HAP-1 (cell line): ENCODE results near the gene CRTC3.
"Not testable (repeated sequence)": the region's sequence is repeated elsewhere in the genome, so short reads cannot be mapped to it uniquely, and the experiment has no call there.

Experiments
- DNase-seq, 2 experiments: peaks; one replicate each; pipeline ENCODE4 v3.0.0-alpha.2; 2016 to 2020; ENCODE audit warnings: low spot score in 2 of 2
- H3K27me3 ChIP-seq: fragments of 250-450 bp; sonication (Bioruptor Pico); 2 replicates; pipeline ENCODE4 v1.5.1; 2020; ENCODE audit warnings: low read depth, mild to moderate bottlenecking, moderate library complexity
- H3K36me3 ChIP-seq: fragments of 250-450 bp; sonication (Bioruptor Pico); replicated peaks from 2 replicates; pipeline ENCODE4 v1.5.1; 2020; ENCODE audit warnings: mild to moderate bottlenecking
- H3K4me1 ChIP-seq: fragments of 250-450 bp; sonication (Bioruptor Pico); 2 replicates; pipeline ENCODE4 v1.5.1; 2020; ENCODE audit warnings: mild to moderate bottlenecking
- H3K4me3 ChIP-seq: fragments of 250-450 bp; sonication (Bioruptor Pico); 2 replicates; pipeline ENCODE4 v1.5.1; 2020; ENCODE audit warnings: mild to moderate bottlenecking, moderate library complexity
- H3K9me3 ChIP-seq: fragments of 250-450 bp; sonication (Bioruptor Pico); 2 replicates; pipeline ENCODE4 v1.5.1; 2020; ENCODE audit warnings: mild to moderate bottlenecking, moderate library complexity
- in situ Hi-C: fragments of 300-500 bp; cut with MboI; formaldehyde crosslinking; loops from 3 replicates; pipeline ENCODE4 v1.14.3; 2020; ENCODE audit warnings: low sequenced_read_pairs, inconsistent platforms, mixed read lengths

Gene CRTC3

DNA sequence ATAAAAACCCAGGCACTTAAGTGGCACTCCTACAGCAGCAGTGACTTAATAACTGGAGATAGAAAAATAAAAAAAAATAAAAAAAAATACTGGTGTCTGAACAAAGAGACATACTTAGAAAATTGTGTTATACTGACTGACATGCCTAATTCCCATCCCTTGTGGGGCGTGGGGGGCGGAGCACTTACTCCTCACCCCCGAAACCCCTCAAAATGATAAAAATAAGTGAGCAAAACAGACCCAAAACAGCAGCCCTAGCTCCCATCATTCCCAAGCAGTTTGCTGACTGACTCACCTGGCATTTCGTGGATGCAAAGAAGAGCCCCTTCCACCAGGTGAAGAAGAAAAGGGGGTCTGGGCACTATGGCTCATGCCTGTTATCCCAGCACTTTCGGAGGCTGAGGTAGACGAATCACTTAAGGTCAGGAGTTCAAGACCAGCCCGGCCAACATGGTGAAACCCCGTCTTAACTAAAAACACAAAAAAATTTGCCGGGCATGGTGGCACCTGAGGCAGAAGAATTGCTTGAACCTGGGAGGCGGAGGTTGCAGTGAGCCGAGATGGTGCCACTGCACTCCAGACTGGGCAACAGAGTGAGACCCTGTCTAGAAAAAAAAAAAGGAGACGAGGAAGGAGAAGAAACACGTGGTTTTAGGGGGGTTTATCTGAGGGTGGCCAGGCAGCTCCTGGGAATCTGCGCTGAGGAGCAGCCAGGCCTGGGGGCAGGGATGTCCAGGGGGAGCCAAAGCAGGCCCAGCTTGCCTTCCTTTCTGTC, 136.6 kb downstream of the CRTC3 start:
- no peaks in the 10 kb centered on the region for H3K27me3 ChIP-seq
- H3K4me1 ChIP-seq, result peaks cover 10% of the 10 kb centered on the region
- no peak overlapping the region; the same call in 1 of the 2 replicates for H3K4me3 ChIP-seq
- in situ Hi-C loops, result no loop called here
- H3K9me3 ChIP-seq, result no peaks in the 10 kb centered on the region
- no peaks in the 10 kb centered on the region for H3K36me3 ChIP-seq
- DNase-seq, result no peak

DNA sequence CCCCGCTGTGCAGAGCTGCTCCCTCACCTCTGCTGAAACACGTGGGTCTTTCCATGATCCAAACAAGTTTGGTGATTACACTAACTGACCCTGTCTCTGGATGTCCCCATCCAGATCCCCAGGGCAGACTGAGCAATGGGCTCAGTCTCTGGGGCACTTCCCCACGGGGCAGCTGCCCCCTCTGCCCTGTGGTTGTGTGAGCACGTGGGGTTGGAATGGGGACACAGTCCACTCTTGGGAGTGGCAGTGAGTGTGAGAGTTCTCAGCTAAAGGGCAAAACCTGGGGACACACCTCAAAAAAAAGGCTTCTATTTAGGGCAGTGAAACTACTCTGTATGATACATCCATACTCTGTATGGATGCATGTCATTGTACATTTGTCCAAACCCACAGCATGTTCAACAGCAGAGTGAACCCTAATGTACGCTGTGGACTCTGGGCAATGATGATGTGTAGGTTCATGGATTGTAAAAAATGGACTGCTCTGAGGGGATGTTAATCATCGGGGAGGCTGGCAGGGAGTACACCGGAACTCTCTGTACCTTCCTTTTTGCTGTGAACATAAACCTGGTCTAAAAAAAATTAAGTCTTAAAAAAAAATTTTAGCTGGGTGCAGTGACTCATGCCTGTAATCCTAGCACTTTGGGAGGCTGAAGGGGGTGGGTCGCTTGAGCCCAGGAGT, 137.5 kb downstream of the CRTC3 start:
- H3K4me3 ChIP-seq, result no peak overlapping the region
- H3K36me3 ChIP-seq, result no peaks in the 10 kb centered on the region
- H3K4me1 ChIP-seq, result peaks cover 10% of the 10 kb centered on the region
- in situ Hi-C loops, result no loop called here
- H3K27me3 ChIP-seq, result no peaks in the 10 kb centered on the region
- no peak for DNase-seq
- no peaks in the 10 kb centered on the region for H3K9me3 ChIP-seq

DNA sequence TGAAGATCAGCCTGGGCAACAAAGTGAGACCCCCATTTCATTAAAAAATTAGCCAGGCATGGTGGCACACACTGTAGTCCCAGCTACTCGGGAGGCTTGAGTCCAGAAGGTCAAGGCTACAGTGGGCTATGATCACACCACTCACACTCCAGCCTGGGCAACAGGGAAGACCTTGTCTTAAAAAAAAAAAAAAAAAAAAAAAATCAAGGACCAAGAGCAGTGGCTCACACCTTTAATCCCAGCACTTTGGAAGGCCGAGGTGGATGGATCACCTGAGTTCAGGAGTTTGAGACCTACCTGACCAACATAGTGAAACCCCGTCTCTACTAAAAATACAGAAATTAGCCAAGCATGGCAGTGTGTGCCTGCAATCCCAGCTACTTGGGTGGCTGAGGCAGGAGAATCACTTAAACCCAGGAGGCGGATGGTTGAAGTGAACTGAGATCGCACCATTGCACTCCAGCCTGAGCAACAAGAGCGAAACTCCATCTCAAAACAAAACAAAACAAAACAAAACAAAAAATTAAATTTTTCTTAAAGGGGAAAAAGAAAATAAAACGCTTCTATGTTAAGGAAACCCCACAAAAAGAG, 138.1 kb downstream of the CRTC3 start:
- in situ Hi-C loops, H3K27me3 ChIP-seq, DNase-seq, H3K9me3 ChIP-seq, H3K4me1 ChIP-seq, H3K36me3 ChIP-seq, H3K4me3 ChIP-seq: not testable (repeated sequence)

DNA sequence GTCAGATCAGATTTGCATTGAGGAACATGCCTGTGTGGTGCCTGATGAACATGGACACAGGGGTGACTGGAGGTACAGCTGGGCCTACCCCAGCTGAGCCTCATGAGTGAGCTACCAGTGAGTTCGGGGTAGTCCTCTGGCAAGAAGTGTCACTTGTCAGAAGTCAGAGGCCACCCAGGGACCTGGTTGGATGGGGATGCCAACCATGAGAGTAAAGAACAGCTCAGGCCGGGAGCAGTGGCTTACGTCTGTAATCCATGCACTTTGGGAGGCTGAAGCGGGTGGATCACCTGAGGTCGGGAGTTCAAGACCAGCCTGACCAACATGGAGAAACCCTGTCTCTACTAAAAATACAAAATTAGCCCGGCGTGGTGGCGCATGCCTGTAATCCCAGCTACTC, 140.9 kb downstream of the CRTC3 start:
- H3K27me3 ChIP-seq, DNase-seq, in situ Hi-C loops, H3K36me3 ChIP-seq, H3K9me3 ChIP-seq, H3K4me1 ChIP-seq, H3K4me3 ChIP-seq: not testable (repeated sequence)

DNA sequence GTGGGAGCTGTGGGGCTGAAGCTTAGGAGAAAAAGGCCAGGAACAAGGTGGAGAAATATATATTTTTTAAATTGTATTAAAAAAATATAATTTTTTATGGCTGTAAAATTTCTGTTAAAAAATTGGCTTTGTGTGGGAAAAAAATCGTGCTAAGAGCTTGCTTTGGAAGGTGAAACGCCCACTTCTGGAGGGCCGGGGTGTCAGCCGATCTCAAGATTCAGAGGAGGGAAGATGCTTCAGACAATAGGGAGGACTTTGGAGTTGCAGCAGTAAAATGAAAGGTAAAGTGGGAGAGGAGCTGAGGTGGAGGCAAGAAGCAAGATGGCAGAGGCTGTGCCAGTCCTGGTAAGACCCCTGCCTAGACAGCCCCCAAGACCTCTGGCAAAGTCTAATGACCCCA, 141.5 kb downstream of the CRTC3 start:
- Histone ChIP-seq H3K9me3 (no peaks in the 10 kb centered on the region), H3K36me3 (no peaks in the 10 kb centered on the region), H3K27me3 (0 out of 2 replicates have a peak, but pooled peaks cover 2% of the 10 kb centered on the region), H3K4me3 (no peak overlapping the region), H3K4me1 (no peaks in the 10 kb centered on the region)
- in situ Hi-C loops, result no loop called here
- DNase-seq, result no peak

DNA sequence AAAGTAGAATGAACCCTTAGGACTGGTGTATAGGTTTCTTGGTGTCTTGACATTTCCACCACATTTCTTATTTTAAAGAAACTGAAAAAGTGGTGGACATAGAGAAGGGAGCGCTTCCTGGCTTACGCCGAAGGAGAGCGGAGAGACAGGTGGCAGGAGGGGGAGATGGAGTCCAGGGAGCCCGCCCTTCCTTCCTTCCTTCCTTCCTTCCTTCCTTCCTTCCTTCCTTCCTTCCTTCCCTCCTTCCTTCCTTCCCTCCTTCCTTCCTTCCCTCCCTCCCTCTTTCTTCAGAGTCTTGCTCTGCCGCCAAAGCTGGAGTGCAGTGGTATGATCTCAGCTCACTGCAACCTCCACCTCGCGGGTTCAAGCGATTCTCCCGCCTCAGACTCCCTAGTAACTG, 143.6 kb downstream of the CRTC3 start:
- H3K9me3 ChIP-seq, H3K27me3 ChIP-seq, H3K4me1 ChIP-seq, in situ Hi-C loops, DNase-seq, H3K4me3 ChIP-seq, H3K36me3 ChIP-seq: not testable (repeated sequence)

DNA sequence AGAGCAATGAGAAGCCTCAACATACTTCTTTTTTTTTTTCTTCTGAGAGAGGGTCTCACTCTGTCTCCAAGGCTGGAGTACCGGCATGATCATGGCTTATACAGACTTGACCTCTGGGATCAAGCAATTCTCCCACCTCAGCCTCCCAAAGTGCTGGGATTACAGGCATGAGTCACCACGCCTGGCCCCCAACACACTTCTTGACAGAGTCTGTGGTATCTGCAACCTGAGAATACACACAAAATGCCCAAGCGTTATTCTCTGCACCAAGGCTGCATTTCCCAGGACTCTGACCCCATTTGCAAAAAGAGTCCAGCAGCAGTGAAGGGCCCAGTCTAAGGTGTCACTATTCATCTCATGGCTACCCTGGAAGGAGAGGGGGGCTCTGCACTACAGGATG, 144.8 kb downstream of the CRTC3 start:
- DNase-seq, result no peak
- H3K36me3 ChIP-seq, result no peaks in the 10 kb centered on the region
- in situ Hi-C loops, result no loop called here

DNA sequence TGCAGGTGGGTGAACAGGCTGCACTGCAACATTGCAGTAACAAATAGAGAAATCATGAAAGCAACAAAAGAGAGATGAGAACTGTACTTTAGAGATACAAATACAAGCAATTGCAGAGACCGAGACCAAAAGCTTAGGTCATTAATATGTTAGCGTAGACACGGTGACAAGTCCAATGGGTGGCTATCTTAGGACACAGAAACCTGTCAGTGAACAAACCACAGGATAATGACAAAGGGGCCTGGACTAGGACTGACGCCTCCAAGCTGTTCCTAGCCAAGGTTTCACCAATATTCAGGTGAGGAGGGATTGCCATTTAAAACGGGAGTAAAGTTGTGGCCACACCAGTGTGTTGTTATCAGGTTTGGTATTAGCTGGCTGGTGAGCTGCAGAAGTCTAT, 145.7 kb downstream of the CRTC3 start:
- Histone ChIP-seq H3K4me3 (no peak overlapping the region), H3K9me3 (no peaks in the 10 kb centered on the region), H3K4me1 (no peaks in the 10 kb centered on the region), H3K36me3 (no peaks in the 10 kb centered on the region), H3K27me3 (0 out of 2 replicates have a peak, but pooled peaks cover 2% of the 10 kb centered on the region)
- in situ Hi-C loops, result no loop called here
- DNase-seq, result no peak

More for the DNA sequence above, 144.8 kb downstream of the CRTC3 start:
- Histone ChIP-seq H3K4me1 (no peaks in the 10 kb centered on the region), H3K4me3 (no peak overlapping the region), H3K9me3 (no peaks in the 10 kb centered on the region), H3K27me3 (0 out of 2 replicates have a peak, but pooled peaks cover 2% of the 10 kb centered on the region)

DNA sequence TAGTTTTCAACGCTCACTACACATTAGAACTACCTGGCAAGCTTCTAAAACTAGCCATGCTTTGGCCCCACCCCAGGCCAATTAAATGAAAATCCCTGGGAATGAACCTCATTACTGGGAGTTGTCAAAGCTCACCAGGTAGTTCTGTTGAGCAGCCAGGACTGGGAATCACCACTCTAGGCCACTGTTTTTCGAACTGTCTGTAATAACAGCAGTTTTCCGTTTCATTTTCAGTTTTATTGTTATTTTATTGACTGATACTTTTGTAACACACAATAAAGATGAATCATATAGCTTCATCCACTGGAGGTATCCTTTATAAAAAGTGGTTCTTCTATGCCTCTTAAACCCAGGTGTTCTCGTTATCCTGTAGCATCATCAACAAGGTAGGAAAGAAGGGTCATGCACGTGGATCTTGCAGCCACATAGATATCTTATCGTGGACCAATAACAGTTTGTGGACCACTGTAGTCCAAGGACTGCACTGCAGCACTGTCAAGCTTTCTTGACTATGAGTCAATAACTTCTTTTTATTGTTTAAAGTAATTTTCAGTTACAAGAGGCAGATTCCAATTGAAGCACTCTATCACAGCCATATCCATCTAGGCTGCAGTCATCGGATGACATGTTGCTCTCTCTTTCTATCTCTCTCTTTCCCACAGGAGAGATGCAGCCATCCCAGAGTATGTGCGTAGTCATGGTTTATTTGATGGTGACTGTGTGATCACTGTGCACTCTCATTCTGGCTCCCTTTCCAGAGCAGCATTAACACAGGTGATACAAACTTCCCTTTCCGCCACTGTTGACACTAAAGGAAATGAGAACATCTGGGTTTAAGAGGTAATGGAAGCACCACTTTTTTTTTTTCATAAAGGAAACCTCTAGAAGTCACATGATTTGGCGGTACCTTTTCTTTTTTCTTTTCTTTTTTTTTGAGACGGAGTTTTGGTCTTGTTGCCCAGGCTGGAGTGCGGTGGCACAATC, 148.4 kb downstream of the CRTC3 start:
- Histone ChIP-seq H3K36me3 (no peaks in the 10 kb centered on the region), H3K4me1 (no peaks in the 10 kb centered on the region), H3K27me3 (no peaks in the 10 kb centered on the region), H3K4me3 (no peak overlapping the region), H3K9me3 (no peaks in the 10 kb centered on the region)
- in situ Hi-C loops, result no loop called here
- no peak for DNase-seq

DNA sequence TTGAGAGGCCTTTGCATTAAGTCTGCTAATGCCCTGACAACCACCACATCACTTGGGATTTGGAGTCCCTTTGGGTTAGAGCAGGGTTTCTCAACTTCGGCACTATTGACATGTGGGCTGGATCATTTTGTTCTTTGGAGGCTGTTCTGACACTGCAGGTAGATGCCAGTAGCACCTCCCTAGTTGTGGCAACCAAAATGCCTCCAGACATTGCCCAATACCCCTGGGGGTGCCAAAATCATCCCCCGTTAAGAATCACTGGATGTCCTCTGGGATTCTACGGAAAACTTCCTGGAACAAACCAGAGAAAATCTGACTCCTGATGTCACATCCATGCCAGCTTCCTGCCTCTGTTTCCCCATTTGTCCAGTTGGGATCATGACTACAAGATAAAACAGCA, 150.2 kb downstream of the CRTC3 start:
- in situ Hi-C loops, result no loop called here
- DNase-seq, result no peak
- Histone ChIP-seq H3K9me3 (no peaks in the 10 kb centered on the region), H3K4me3 (no peak overlapping the region), H3K27me3 (no peaks in the 10 kb centered on the region), H3K4me1 (no peaks in the 10 kb centered on the region), H3K36me3 (no peaks in the 10 kb centered on the region)

DNA sequence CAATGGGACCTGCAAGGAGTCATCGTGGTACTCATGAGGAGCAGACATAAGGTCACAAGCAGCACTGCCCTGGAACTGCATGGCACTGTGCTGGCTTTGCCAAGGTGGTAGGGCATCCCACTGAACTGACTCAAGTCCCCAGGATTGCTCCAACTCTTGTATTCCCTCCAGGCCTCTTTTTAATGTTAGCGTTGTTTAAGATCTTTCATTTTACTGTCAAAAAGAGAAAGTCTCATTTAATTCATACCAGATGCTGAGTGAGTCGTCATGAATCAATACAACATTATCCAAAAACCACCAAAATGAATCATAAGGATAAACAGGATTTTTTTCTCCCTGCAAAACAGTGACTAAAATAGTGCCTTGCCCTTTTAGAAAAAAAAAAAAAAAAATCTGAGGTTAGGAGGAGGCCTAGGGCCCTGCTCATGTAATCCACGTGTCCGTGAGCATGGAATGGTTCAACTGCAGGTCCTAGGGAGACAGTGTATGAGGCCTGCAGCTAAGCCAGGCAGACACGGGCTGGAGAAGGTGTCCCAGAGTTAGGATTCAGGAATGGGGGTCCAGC, 150.7 kb downstream of the CRTC3 start:
- Histone ChIP-seq H3K27me3 (no peaks in the 10 kb centered on the region), H3K4me3 (no peak overlapping the region), H3K4me1 (no peaks in the 10 kb centered on the region), H3K36me3 (no peaks in the 10 kb centered on the region), H3K9me3 (no peaks in the 10 kb centered on the region)
- no peak for DNase-seq
- in situ Hi-C loops, result no loop called here

DNA sequence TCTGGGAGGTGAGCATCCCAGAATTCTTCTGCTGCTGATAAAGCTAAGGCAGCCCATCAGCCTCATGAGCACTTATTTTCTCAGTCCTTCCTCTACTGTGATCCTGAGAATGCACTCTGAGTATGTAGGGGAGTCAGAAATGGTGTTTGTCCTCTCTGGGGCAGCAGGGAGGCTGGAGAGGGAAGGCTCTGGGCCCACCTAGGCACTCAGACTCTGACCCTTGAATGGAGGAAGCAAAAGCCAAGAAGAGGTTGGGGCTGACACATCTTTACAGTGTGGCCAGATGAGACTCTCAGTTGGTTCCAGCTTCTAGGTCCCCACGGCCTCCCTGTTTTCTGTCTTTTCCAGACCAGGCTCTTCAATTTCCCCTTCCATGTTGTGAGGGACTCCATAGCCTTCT, 151.3 kb downstream of the CRTC3 start:
- in situ Hi-C loops, result no loop called here
- Histone ChIP-seq H3K36me3 (no peaks in the 10 kb centered on the region), H3K4me1 (peaks cover 2% of the 10 kb centered on the region), H3K27me3 (no peaks in the 10 kb centered on the region), H3K4me3 (no peak overlapping the region), H3K9me3 (no peaks in the 10 kb centered on the region)
- no peak for DNase-seq

DNA sequence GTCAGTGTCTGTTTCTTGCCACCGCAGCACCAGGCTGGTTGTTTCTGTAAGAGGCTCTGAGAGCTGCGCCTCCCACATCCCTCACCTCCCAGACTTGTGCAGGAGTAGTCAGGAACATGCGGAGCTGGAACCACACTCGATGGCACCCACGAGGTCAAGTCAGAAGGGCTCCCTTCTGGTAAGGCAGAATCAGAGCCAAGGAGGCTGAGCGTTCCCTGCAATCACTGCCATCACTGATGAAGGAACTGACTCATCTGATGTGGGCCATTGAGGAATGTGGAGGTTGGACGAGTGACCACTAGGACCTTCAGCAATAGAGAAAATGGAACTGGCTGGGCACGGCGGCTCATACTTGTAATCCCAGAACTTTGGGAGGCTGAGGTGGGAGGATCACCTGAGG, 151.8 kb downstream of the CRTC3 start:
- Histone ChIP-seq H3K9me3 (no peaks in the 10 kb centered on the region), H3K4me3 (no peak overlapping the region), H3K4me1 (peaks cover 6% of the 10 kb centered on the region), H3K36me3 (no peaks in the 10 kb centered on the region), H3K27me3 (no peaks in the 10 kb centered on the region)
- in situ Hi-C loops, result no loop called here
- no peak for DNase-seq
